ENCODE data around the gene SERAC1.
"Not testable (repeated sequence)": the region's sequence is repeated elsewhere in the genome, so short reads cannot be mapped to it uniquely, and the experiment has no call there.

Gene SERAC1

DNA sequence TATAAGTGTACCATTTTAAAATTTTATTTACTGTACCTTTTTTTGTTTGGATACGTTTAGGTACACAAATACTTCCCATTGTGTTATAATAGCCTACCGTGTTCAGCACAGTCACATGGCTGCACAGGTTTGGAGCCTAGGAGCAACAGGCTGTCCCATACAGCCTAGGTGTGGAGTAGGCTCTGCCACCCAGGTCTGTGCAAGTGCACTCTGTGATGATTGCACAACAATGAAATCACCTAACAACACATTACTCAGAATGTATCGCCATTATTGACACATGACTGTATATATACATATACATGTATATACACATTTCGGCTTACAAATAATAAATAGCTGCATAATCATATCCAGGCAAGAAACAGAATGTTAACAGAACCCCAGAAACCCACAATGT is 15.4 kb downstream of the SERAC1 start:
- no peak overlapping the region for H3K9ac ChIP-seq (ENCODE audit: low read length)
- no peaks in the 10 kb centered on the region for H3K27me3 ChIP-seq (ENCODE audit: control insufficient read depth in 1 of 2, insufficient read depth in 2 of 2, low read length in 2 of 2)
- no peak overlapping the region for H3K27ac ChIP-seq (ENCODE audit: low read depth, low read length)
- no peak overlapping the region for H3K4me3 ChIP-seq (ENCODE audit: low read depth in 1 of 2, low read length in 2 of 2)
- H3K9me3 ChIP-seq (ENCODE audit: low read length) = no peaks in the 10 kb centered on the region
- no peaks in the 10 kb centered on the region for H3K36me3 ChIP-seq (ENCODE audit: insufficient read depth, low read length)
- H3K4me1 ChIP-seq (ENCODE audit: insufficient read depth, low read length) = no peaks in the 10 kb centered on the region

DNA sequence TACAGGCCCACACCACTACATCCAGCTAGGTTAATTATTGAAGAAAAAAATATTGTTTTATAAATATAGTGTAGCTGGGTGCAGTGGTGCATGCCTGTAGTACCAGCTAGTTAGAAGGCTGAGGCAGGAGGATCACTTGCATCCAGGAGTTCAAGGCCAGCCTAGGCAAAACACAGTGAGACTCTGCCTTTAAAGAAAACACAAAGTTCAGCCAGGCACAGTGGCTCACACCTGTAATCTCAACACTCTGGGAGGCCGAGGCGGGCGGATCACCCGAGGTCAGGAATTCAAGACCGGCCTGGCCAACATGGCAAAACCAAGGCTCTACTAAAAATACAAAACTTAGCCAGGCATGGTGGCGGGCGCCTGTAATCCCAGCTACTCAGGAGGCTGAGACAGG is 16.0 kb downstream of the SERAC1 start:
- H3K27ac ChIP-seq (ENCODE audit: low read depth, low read length); H3K9ac ChIP-seq (ENCODE audit: low read length); H3K4me1 ChIP-seq (ENCODE audit: insufficient read depth, low read length); H3K36me3 ChIP-seq (ENCODE audit: insufficient read depth, low read length); H3K4me3 ChIP-seq (ENCODE audit: low read depth in 1 of 2, low read length in 2 of 2); H3K27me3 ChIP-seq (ENCODE audit: control insufficient read depth in 1 of 2, insufficient read depth in 2 of 2, low read length in 2 of 2); H3K9me3 ChIP-seq (ENCODE audit: low read length): not testable (repeated sequence)

DNA sequence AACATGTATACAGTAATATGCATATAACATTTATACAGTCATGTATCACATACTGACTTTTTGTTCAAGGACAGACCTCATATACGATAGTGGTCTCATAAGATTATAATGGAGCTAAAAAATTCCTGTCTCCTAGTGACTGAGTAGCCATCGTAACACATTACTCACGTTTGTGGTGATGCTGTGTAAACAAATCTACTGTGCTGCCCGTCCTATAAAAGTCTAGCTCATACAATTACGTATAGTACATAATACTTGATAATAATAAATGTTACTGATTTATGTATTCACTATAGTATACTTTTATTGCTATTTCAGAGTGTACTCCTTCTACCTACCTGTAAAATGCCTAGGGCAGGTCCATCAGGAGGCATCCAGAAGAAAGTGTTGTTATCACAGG is 17.4 kb downstream of the SERAC1 start:
- H3K9me3 ChIP-seq (ENCODE audit: low read length) = no peaks in the 10 kb centered on the region
- no peaks in the 10 kb centered on the region for H3K36me3 ChIP-seq (ENCODE audit: insufficient read depth, low read length)
- H3K9ac ChIP-seq (ENCODE audit: low read length) = no peak overlapping the region
- no peak overlapping the region for H3K4me3 ChIP-seq (ENCODE audit: low read depth in 1 of 2, low read length in 2 of 2)
- no peaks in the 10 kb centered on the region for H3K4me1 ChIP-seq (ENCODE audit: insufficient read depth, low read length)
- H3K27me3 ChIP-seq (ENCODE audit: control insufficient read depth in 1 of 2, insufficient read depth in 2 of 2, low read length in 2 of 2) = no peaks in the 10 kb centered on the region
- no peak overlapping the region for H3K27ac ChIP-seq (ENCODE audit: low read depth, low read length)

DNA sequence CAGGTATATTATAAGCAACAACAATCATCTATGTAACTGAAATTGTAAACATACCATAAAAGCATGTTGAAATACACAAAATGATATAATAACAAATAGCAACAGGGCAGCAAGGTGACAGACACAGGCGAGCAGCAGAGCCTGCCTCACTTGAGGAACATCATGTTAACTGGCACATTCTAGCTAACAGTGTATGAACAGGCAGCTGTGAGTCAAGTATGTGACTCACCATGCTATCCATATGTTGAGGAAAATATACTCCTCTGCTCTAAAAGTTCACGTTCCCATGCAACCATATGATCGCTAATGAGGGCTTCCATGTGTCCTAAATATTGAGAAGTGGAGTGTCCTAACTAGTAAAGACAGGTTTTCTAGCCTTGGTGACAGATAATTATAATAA is 18.4 kb downstream of the SERAC1 start:
- Histone ChIP-seq H3K36me3 (ENCODE audit: insufficient read depth, low read length) (no peaks in the 10 kb centered on the region), H3K4me3 (ENCODE audit: low read depth in 1 of 2, low read length in 2 of 2) (no peak overlapping the region), H3K9ac (ENCODE audit: low read length) (no peak overlapping the region), H3K9me3 (ENCODE audit: low read length) (no peaks in the 10 kb centered on the region), H3K27me3 (ENCODE audit: control insufficient read depth in 1 of 2, insufficient read depth in 2 of 2, low read length in 2 of 2) (no peaks in the 10 kb centered on the region), H3K27ac (ENCODE audit: low read depth, low read length) (no peak overlapping the region), H3K4me1 (ENCODE audit: insufficient read depth, low read length) (no peaks in the 10 kb centered on the region)

DNA sequence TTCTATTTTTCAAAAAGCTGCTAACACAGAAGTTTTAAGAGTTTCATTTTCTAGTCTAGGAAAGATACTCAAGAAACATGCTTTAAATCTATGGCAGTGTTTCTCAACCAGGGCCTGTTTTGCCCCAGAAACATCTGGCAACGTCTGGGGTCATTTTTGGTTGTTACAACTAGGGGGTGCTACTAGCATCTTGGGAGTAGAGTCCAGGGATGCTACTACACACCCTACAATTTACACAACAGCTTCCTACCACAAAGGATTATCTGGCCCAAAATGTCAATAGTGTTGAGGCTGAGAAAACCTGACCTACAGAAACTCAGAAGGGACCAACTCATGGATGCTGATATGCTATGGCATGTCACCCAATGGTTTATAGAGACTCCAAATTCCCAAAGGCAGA is 24.4 kb downstream of the SERAC1 start:
- no peak overlapping the region for H3K4me3 ChIP-seq (ENCODE audit: low read depth in 1 of 2, low read length in 2 of 2)
- H3K27me3 ChIP-seq (ENCODE audit: control insufficient read depth in 1 of 2, insufficient read depth in 2 of 2, low read length in 2 of 2) = no peaks in the 10 kb centered on the region
- H3K27ac ChIP-seq (ENCODE audit: low read depth, low read length) = no peak overlapping the region
- H3K9me3 ChIP-seq (ENCODE audit: low read length) = no peaks in the 10 kb centered on the region
- H3K9ac ChIP-seq (ENCODE audit: low read length) = no peak overlapping the region
- H3K36me3 ChIP-seq (ENCODE audit: insufficient read depth, low read length) = peaks cover 5% of the 10 kb centered on the region
- no peaks in the 10 kb centered on the region for H3K4me1 ChIP-seq (ENCODE audit: insufficient read depth, low read length)

DNA sequence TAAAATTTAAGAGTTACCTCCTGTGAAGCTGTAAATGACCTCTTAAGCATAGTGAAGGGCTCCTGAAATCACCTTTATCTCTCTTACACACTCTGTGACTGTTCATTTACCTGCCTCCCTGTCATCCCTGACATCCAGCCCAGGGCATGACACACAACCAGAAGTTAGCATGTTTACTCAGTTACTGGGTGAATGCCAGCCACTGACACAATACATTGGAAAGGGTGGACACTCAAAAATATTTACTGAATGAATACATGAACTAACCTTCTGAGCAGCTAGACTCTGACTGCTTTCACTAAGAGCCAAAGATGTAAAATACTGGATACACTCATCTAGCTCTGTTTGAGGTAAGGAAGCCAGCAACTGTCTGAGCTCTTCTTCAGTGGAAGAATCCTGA is 25.3 kb downstream of the SERAC1 start:
- Histone ChIP-seq H3K9ac (ENCODE audit: low read length) (no peak overlapping the region), H3K27ac (ENCODE audit: low read depth, low read length) (no peak overlapping the region), H3K36me3 (ENCODE audit: insufficient read depth, low read length) (peaks cover 5% of the 10 kb centered on the region), H3K27me3 (ENCODE audit: control insufficient read depth in 1 of 2, insufficient read depth in 2 of 2, low read length in 2 of 2) (no peaks in the 10 kb centered on the region), H3K9me3 (ENCODE audit: low read length) (no peaks in the 10 kb centered on the region), H3K4me3 (ENCODE audit: low read depth in 1 of 2, low read length in 2 of 2) (no peak overlapping the region), H3K4me1 (ENCODE audit: insufficient read depth, low read length) (no peaks in the 10 kb centered on the region)

DNA sequence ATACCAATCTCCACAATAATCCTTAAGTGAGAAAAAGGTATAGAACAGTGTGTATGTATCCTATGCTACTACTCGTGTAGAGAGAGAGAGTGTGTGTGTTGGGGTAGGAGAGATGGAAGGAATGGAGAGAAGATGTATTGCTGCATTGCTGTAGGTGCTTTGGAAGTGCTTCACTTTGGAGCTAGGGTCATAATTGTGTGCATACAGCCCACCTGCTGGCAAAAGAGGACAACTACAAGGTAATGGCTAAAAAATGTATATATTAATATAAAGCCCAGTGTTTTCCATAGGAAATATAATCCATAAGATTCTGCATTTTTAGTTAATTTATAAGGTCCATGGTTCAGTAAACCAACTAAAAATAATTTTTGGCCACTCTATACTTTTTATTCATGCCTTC is 36.1 kb downstream of the SERAC1 start:
- Histone ChIP-seq H3K4me3 (ENCODE audit: low read depth in 1 of 2, low read length in 2 of 2) (no peak overlapping the region), H3K27ac (ENCODE audit: low read depth, low read length) (no peak overlapping the region), H3K27me3 (ENCODE audit: control insufficient read depth in 1 of 2, insufficient read depth in 2 of 2, low read length in 2 of 2) (no peaks in the 10 kb centered on the region), H3K4me1 (ENCODE audit: insufficient read depth, low read length) (no peaks in the 10 kb centered on the region), H3K36me3 (ENCODE audit: insufficient read depth, low read length) (no peaks in the 10 kb centered on the region), H3K9me3 (ENCODE audit: low read length) (no peaks in the 10 kb centered on the region), H3K9ac (ENCODE audit: low read length) (no peak overlapping the region)

DNA sequence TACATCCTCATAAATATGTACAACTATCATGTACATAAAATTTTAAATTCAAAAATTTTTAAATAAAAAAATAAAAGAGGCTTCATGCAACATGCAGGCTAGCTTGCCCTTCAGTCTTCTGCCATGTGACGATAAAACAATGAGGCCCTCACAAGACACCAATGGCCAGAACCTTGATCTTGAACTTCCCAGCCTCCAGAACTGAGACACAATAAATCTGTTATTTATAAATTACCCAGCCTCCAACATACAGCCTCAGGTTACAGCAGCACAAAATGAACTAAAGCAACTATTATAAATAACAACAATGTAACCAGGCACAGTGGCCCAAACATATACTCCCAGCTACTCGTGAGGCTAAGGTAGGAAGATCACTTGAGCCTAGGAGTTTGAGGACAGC is 42.8 kb downstream of the SERAC1 start:
- no peaks in the 10 kb centered on the region for H3K9me3 ChIP-seq (ENCODE audit: low read length)
- H3K9ac ChIP-seq (ENCODE audit: low read length) = no peak overlapping the region
- H3K27ac ChIP-seq (ENCODE audit: low read depth, low read length) = no peak overlapping the region
- no peaks in the 10 kb centered on the region for H3K4me1 ChIP-seq (ENCODE audit: insufficient read depth, low read length)
- H3K36me3 ChIP-seq (ENCODE audit: insufficient read depth, low read length) = peaks cover 3% of the 10 kb centered on the region
- H3K27me3 ChIP-seq (ENCODE audit: control insufficient read depth in 1 of 2, insufficient read depth in 2 of 2, low read length in 2 of 2) = no peaks in the 10 kb centered on the region
- H3K4me3 ChIP-seq (ENCODE audit: low read depth in 1 of 2, low read length in 2 of 2) = no peak overlapping the region

DNA sequence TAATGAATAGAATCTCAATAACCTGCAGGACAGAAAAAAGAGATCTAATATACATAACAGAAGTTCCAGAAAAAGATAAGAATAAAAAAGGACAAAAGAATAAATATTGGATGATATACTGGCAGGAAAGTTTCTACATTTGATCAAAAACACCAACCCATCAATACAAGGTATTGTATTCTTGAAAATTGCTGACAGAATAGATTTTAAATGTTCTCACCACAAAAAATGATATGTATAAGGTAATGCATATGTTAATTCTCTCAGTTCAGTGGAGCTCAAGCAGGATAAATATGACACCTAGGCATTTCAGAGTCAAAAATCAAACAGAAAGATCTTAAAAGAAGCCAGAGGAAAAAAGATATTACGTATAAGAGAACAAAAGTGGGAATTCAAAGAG is 43.8 kb downstream of the SERAC1 start:
- Histone ChIP-seq H3K4me1 (ENCODE audit: insufficient read depth, low read length) (no peaks in the 10 kb centered on the region), H3K9me3 (ENCODE audit: low read length) (no peaks in the 10 kb centered on the region), H3K27me3 (ENCODE audit: control insufficient read depth in 1 of 2, insufficient read depth in 2 of 2, low read length in 2 of 2) (no peaks in the 10 kb centered on the region), H3K27ac (ENCODE audit: low read depth, low read length) (no peak overlapping the region), H3K9ac (ENCODE audit: low read length) (no peak overlapping the region), H3K36me3 (ENCODE audit: insufficient read depth, low read length) (peaks cover 3% of the 10 kb centered on the region), H3K4me3 (ENCODE audit: low read depth in 1 of 2, low read length in 2 of 2) (no peak overlapping the region)

DNA sequence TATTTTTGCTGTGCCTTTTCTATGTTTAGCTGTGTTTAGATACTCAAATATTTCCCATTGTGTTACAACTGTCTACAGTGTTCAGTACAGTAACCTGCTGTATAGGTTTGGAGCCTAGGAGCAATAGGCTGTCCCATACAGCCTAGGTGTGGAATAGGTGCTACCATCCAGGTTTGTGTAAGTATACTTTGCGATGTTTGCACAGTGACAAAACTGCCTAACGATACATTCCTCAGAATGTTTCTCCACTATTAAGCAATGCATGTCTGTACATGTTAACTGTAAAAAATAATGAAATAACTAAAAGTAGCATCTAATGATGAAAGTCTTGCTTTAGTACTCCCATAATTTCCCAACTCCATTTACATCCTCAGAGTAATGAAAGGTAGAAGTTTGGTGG is 46.0 kb downstream of the SERAC1 start:
- H3K27me3 ChIP-seq (ENCODE audit: control insufficient read depth in 1 of 2, insufficient read depth in 2 of 2, low read length in 2 of 2) = no peaks in the 10 kb centered on the region
- H3K27ac ChIP-seq (ENCODE audit: low read depth, low read length) = no peak overlapping the region
- no peak overlapping the region for H3K4me3 ChIP-seq (ENCODE audit: low read depth in 1 of 2, low read length in 2 of 2)
- H3K36me3 ChIP-seq (ENCODE audit: insufficient read depth, low read length) = peaks cover 3% of the 10 kb centered on the region
- no peaks in the 10 kb centered on the region for H3K9me3 ChIP-seq (ENCODE audit: low read length)
- H3K4me1 ChIP-seq (ENCODE audit: insufficient read depth, low read length) = no peaks in the 10 kb centered on the region
- H3K9ac ChIP-seq (ENCODE audit: low read length) = no peak overlapping the region

DNA sequence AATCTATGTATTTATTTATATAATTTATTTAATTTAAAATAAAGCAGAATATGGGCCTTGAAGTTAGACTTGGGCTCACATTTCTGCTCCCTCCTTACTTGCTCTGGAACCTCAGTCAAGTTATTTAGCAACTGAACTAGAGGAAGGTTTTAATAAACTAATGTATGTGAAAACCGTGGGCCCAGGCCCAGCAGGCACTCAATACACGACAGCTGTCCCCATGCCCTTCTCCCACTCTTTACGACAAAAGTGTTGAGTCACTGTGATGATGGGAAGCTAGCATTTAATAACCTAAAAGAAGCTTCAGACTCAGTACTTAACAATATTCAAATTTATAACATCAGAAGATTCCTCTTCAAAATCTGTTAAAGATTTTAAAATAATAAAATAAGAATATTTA is 46.7 kb downstream of the SERAC1 start:
- Histone ChIP-seq H3K9ac (ENCODE audit: low read length) (no peak overlapping the region), H3K36me3 (ENCODE audit: insufficient read depth, low read length) (peaks cover 5% of the 10 kb centered on the region), H3K27me3 (ENCODE audit: control insufficient read depth in 1 of 2, insufficient read depth in 2 of 2, low read length in 2 of 2) (no peaks in the 10 kb centered on the region), H3K9me3 (ENCODE audit: low read length) (no peaks in the 10 kb centered on the region), H3K4me3 (ENCODE audit: low read depth in 1 of 2, low read length in 2 of 2) (no peak overlapping the region), H3K27ac (ENCODE audit: low read depth, low read length) (no peak overlapping the region), H3K4me1 (ENCODE audit: insufficient read depth, low read length) (no peaks in the 10 kb centered on the region)

DNA sequence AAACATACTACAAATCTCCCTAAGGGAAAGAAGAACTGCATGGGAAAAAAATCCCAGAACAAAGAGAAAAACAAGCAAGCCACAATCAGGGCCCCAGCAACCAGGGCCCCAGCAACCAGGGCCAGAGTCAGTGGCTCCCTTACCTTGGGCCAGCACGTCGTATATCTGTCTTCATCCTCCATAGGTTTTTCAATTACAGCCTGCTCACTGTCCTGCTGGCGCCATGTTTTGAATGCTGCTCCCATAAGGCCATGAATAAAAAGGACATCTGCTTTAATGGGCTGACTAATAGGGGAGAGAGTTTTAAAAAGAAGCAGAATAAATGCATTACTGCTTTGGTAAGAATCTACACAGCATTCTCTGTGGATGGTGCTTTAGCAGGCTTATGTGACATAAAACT is 49.2 kb downstream of the SERAC1 start:
- H3K4me1 ChIP-seq (ENCODE audit: insufficient read depth, low read length) = no peaks in the 10 kb centered on the region
- H3K9ac ChIP-seq (ENCODE audit: low read length) = no peak overlapping the region
- H3K27me3 ChIP-seq (ENCODE audit: control insufficient read depth in 1 of 2, insufficient read depth in 2 of 2, low read length in 2 of 2) = no peaks in the 10 kb centered on the region
- H3K4me3 ChIP-seq (ENCODE audit: low read depth in 1 of 2, low read length in 2 of 2) = no peak overlapping the region
- no peaks in the 10 kb centered on the region for H3K9me3 ChIP-seq (ENCODE audit: low read length)
- no peak overlapping the region for H3K27ac ChIP-seq (ENCODE audit: low read depth, low read length)
- H3K36me3 ChIP-seq (ENCODE audit: insufficient read depth, low read length) = peaks cover 23% of the 10 kb centered on the region
